Transverse colon (tissue), 4 donors: ENCODE measurements around the gene PARP1. TPM values are rescaled to one million over a fixed set of nuclear protein-coding genes. Genes with fewer than 3 reads are reported as not detected.

Source experiments
- DNase-seq: peaks from one replicate; pipeline ENCODE4 v3.0.0-alpha.2; 2019
- H3K27ac ChIP-seq, 4 donors: fragments of 200-600 bp; sonication (generic); 2 replicates each; pipeline ENCODE4 v1.5.1; 2016 to 2018; ENCODE audit warnings: inconsistent platforms in 4 of 4
- H3K27me3 ChIP-seq: fragments of 200-600 bp; sonication (generic); 2 replicates; pipeline ENCODE4 v1.5.1; 2017; ENCODE audit warnings: inconsistent platforms
- H3K36me3 ChIP-seq, 4 donors: fragments of 200-600 bp; sonication (generic); 2 replicates each; pipeline ENCODE4 v1.5.1; 2017 to 2019; ENCODE audit warnings: inconsistent platforms in 4 of 4
- H3K4me1 ChIP-seq, 4 donors: fragments of 200-600 bp; sonication (generic); 2 replicates each; pipeline ENCODE4 v1.5.1; 2017 to 2020; ENCODE audit warnings: inconsistent platforms in 4 of 4
- H3K4me3 ChIP-seq, 4 donors: fragments of 200-600 bp; sonication (generic); 1 replicate in 1 of 4; 2 replicates in 3 of 4; pipeline versions ENCODE4 v1.5.1 to v1.6.1; 2017 to 2019; ENCODE audit warnings: inconsistent platforms in 4 of 4
- H3K9me3 ChIP-seq, 2 donors: fragments of 200-600 bp; sonication (generic); 2 replicates each; pipeline ENCODE4 v1.5.1; 2017 to 2019; ENCODE audit warnings: inconsistent platforms in 2 of 2
- EP300 ChIP-seq: sonication (generic); formaldehyde crosslinking; IDR thresholded peaks from one replicate; pipeline ENCODE4 v1.6.1; 2017; ENCODE audit warnings: antibody characterized with exemption, low read depth
- POLR2A ChIP-seq: fragments of 450-650 bp; IDR thresholded peaks from one replicate; pipeline ENCODE4 v1.6.1; 2016; ENCODE audit warnings: antibody characterized with exemption, mild to moderate bottlenecking, moderate library complexity
- POLR2AphosphoS5 ChIP-seq, 3 donors: sonication (generic); formaldehyde crosslinking; IDR thresholded peaks; one replicate each; pipeline ENCODE4 v1.6.1; 2016; ENCODE audit warnings: antibody characterized with exemption in 3 of 3
- WGBS, 2 donors: methylation state at CpG; one replicate each; pipeline ENCODE4 v1.1.5; 2018; ENCODE audit warnings: low coverage in 1 of 2; 5-methylcytosine and 5-hydroxymethylcytosine counted together
- in situ Hi-C, 4 donors: fragments of 200-750 bp; cut with MboI; loops; one replicate each; pipeline versions ENCODE4 v1.15.0 to v1.15.1; 2017; ENCODE audit warnings: low sequenced_read_pairs in 3 of 4, low pct_ligation_motif_present in 1 of 4, low pct_unique_long_range_greater_than_20kb in 1 of 4
- intact Hi-C: fragments of 100-400 bp; cut with DNase I; formaldehyde crosslinking; loops from one replicate; pipeline ENCODE4 v1.15.1; 2023; ENCODE audit warnings: low total_unique reads
- total RNA-seq, 4 donors: library from RNA; depleted of rRNA; stranded (reverse); fragments of >200 nt; gene quantifications; one replicate each; pipeline ENCODE4 v1.1.0, GENCODE V29; 2016
- TF ChIP-seq, protein P1 (sequence below), 5 experiments: fragments of 200-600 bp in 3 of 5; fragments of 450-650 bp in 2 of 5; sonication (generic) in 3 of 5; IDR thresholded peaks; 1 replicate in 2 of 5; 2 replicates in 3 of 5; pipeline ENCODE4 v1.5.1; 2016 to 2017; ENCODE audit warnings: antibody characterized with exemption in 5 of 5, inconsistent platforms in 3 of 5, mild to moderate bottlenecking in 2 of 5, moderate library complexity in 1 of 5

Gene PARP1
- total RNA-seq, 4 donors from 2014 or later, result 23.2 to 74.4 (median 38.0) TPM

- intact Hi-C loops, result no loop called here
- H3K4me1 ChIP-seq, result peaks cover 0 to 5% (median 2%) of the 10 kb centered on the region in 4 donors
- DNase-seq, result no peak
- in situ Hi-C loops, result loop anchor here in 1 of 4 donors (25.0 kb wide), 1 partner anchor 123 kb away; the partner anchor contains the start of gene MIXL1
- WGBS, 2 donors, result 50 to 53% methylated on average over 1 of the region's 1 CpG
- no peak overlapping the region for H3K4me3 ChIP-seq
- H3K27ac ChIP-seq, result no peak overlapping the region
- no peaks in the 10 kb centered on the region for H3K9me3 ChIP-seq
- no peaks in the 10 kb centered on the region for H3K36me3 ChIP-seq
- no peaks in the 10 kb centered on the region for H3K27me3 ChIP-seq
- no peak for TF ChIP-seq POLR2A
These were observed 72.2 kb downstream of the PARP1 start for GRCh38 chr1:226335661-226336060.

- Histone ChIP-seq H3K4me1 (peaks cover 0 to 5% (median 2%) of the 10 kb centered on the region in 4 donors), H3K27ac (no peak overlapping the region), H3K9me3 (no peaks in the 10 kb centered on the region), H3K4me3 (no peak overlapping the region), H3K27me3 (no peaks in the 10 kb centered on the region), H3K36me3 (no peaks in the 10 kb centered on the region)
- no peak for TF ChIP-seq POLR2AphosphoS5 (IDR thresholded peaks at IDR 0.05)
- TF ChIP-seq, protein P1, sequence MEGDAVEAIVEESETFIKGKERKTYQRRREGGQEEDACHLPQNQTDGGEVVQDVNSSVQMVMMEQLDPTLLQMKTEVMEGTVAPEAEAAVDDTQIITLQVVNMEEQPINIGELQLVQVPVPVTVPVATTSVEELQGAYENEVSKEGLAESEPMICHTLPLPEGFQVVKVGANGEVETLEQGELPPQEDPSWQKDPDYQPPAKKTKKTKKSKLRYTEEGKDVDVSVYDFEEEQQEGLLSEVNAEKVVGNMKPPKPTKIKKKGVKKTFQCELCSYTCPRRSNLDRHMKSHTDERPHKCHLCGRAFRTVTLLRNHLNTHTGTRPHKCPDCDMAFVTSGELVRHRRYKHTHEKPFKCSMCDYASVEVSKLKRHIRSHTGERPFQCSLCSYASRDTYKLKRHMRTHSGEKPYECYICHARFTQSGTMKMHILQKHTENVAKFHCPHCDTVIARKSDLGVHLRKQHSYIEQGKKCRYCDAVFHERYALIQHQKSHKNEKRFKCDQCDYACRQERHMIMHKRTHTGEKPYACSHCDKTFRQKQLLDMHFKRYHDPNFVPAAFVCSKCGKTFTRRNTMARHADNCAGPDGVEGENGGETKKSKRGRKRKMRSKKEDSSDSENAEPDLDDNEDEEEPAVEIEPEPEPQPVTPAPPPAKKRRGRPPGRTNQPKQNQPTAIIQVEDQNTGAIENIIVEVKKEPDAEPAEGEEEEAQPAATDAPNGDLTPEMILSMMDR (IDR thresholded peaks at IDR 0.05), result no peak
- TF ChIP-seq EP300, result no peak
- TF ChIP-seq POLR2A, result no peak
- whole genome bisulfite sequencing, 2 donors, result 41 to 61% methylated on average over 2 of the region's 2 CpGs
- in situ Hi-C loops, result loop anchor here in 1 of 4 donors (25.0 kb wide), 1 partner anchor 121 kb away; the partner anchor contains the start of gene MIXL1
- intact Hi-C loops, result no loop called here
- no peak for DNase-seq
These were observed 74.9 kb downstream of the PARP1 start for GRCh38 chr1:226332947-226333346.

- in situ Hi-C loops (loop anchor here in 1 of 4 donors (25.0 kb wide), 1 partner anchor 117 kb away; the partner anchor contains the start of gene MIXL1), intact Hi-C loops (no loop called here)
- Histone ChIP-seq H3K4me3 (no peak overlapping the region), H3K36me3 (no peaks in the 10 kb centered on the region), H3K27me3 (no peaks in the 10 kb centered on the region), H3K27ac (no peak overlapping the region), H3K4me1 (peaks cover 0 to 5% (median 2%) of the 10 kb centered on the region in 4 donors), H3K9me3 (no peaks in the 10 kb centered on the region)
- no peak for DNase-seq
- 84 to 95% methylated on average over 2 to 3 of the region's 3 CpGs for WGBS, 2 donors
- TF ChIP-seq POLR2A (no peak), POLR2AphosphoS5 (IDR thresholded peaks at IDR 0.05) (no peak), EP300 (no peak)
- TF ChIP-seq, protein P1 (IDR thresholded peaks at IDR 0.05), result no peak
These were observed 78.7 kb downstream of the PARP1 start for GRCh38 chr1:226329237-226329636.

DNA sequence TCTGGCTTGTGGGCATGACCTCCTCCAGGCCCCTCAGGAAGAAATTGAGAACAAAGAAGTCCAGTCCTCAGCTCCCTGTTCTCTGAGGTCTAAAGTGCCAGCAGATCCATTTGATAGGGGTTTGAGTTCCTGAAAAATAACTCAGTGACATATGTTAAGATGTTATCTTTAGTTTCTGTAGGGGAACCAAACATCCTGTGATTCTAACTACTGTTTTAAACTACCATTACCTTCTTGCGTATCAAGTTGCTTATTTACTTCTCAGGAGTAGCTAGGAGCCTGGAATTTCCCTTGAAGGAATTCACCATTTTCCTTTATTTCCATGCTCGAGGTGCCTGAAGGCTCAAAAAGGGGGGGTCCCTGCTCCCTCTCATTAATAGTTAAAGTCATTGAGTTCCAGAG is 80.1 kb downstream of the PARP1 start:
- Histone ChIP-seq H3K27me3 (no peaks in the 10 kb centered on the region), H3K4me3 (no peak overlapping the region), H3K4me1 (no peaks in the 10 kb centered on the region), H3K36me3 (no peaks in the 10 kb centered on the region), H3K9me3 (no peaks in the 10 kb centered on the region), H3K27ac (no peak overlapping the region)
- 59% methylated on average over 2 of the region's 2 CpGs; no CpG with 5 or more reads in 1 of the 2 donors for WGBS, 2 donors
- in situ Hi-C loops (loop anchor here in 1 of 4 donors (25.0 kb wide), 1 partner anchor 115 kb away; the partner anchor contains the start of gene MIXL1), intact Hi-C loops (no loop called here)
- no peak for TF ChIP-seq POLR2A
- TF ChIP-seq POLR2AphosphoS5 (IDR thresholded peaks at IDR 0.05), result no peak
- TF ChIP-seq, protein P1 (IDR thresholded peaks at IDR 0.05), result no peak
- TF ChIP-seq EP300, result no peak
- DNase-seq, result no peak

DNA sequence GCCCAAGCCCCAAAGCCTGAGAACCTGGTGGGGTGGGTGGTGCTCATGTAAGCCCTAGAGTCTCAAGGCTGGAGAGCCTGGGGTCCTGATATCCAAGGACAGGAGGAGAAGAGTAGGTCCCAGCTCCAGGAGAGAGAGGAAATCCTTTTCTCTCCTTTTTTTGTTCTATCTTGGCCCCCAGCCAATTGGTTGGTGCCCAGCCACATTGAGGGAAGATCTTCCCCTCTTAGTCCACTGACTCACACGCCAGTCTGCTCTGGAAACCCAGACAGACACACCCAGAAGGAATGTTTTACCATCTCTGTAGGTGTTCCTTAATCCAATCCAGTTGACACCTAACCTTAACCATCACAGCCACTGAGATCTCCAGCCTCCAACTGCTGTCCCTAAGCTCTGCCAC is 82.7 kb downstream of the PARP1 start:
- intact Hi-C loops, result no loop called here
- Histone ChIP-seq H3K4me1 (no peaks in the 10 kb centered on the region), H3K36me3 (no peaks in the 10 kb centered on the region), H3K27me3 (no peaks in the 10 kb centered on the region), H3K9me3 (no peaks in the 10 kb centered on the region), H3K4me3 (no peak overlapping the region), H3K27ac (no peak overlapping the region)
- no peak for DNase-seq
- in situ Hi-C loops, result loop anchor here in 1 of 4 donors (25.0 kb wide), 1 partner anchor 113 kb away; the partner anchor contains the start of gene MIXL1
- 38% methylated on average over 1 of the region's 1 CpG; no CpG with 5 or more reads in 1 of the 2 donors for WGBS, 2 donors
- TF ChIP-seq, protein P1 (IDR thresholded peaks at IDR 0.05), result no peak
- TF ChIP-seq POLR2A, result no peak
- TF ChIP-seq EP300, result no peak
- no peak for TF ChIP-seq POLR2AphosphoS5 (IDR thresholded peaks at IDR 0.05)
